GM12875 (cell line): ENCODE results near the gene CDIP1.

Experiments
- H3K4me3 ChIP-seq: one replicate; pipeline ENCODE4 v1.5.1; 2011; ENCODE audit warnings: low read depth, low read length, control low read depth
- CTCF ChIP-seq: IDR thresholded peaks from 2 replicates; pipeline ENCODE4 v1.5.1; 2011; ENCODE audit warnings: low read depth, mild to moderate bottlenecking, control low read depth, inconsistent platforms, low read length, moderate library complexity, borderline replicate concordance; ENCODE audit not compliant: insufficient read depth

Gene CDIP1

GRCh38 chr16:4531811-4532210 lies 6.8 kb downstream of the CDIP1 start:
- no peak overlapping the region for H3K4me3 ChIP-seq
- TF ChIP-seq CTCF: no peak

- H3K4me3 ChIP-seq: no peak overlapping the region
- TF ChIP-seq CTCF: no peak
These were observed 9.2 kb downstream of the CDIP1 start for GRCh38 chr16:4529085-4530060.

GRCh38 chr16:4525634-4526277 lies 12.8 kb downstream of the CDIP1 start:
- H3K4me3 ChIP-seq: no peak overlapping the region
- no peak for TF ChIP-seq CTCF

GRCh38 chr16:4525069-4525468 lies 13.5 kb downstream of the CDIP1 start:
- no peak for TF ChIP-seq CTCF
- H3K4me3 ChIP-seq: no peak overlapping the region

GRCh38 chr16:4524571-4524970 lies 14.0 kb downstream of the CDIP1 start:
- H3K4me3 ChIP-seq: no peak overlapping the region
- no peak for TF ChIP-seq CTCF

GRCh38 chr16:4523686-4524085 lies 14.9 kb downstream of the CDIP1 start:
- no peak for TF ChIP-seq CTCF
- H3K4me3 ChIP-seq: no peak overlapping the region

- TF ChIP-seq CTCF: no peak
- H3K4me3 ChIP-seq: no peak overlapping the region
These were observed 16.5 kb downstream of the CDIP1 start for GRCh38 chr16:4522051-4522581.
